B cell (primary cell): ENCODE data around the gene NKX6-2. TPM values are rescaled to one million over a fixed set of nuclear protein-coding genes. Genes with fewer than 3 reads are reported as not detected.

ENCODE experiments used
- ATAC-seq: fragments of 200-7000 bp; cut with Tn5 transposase; one replicate; pipeline ENCODE4 v1.10.0; 2021; ENCODE audit warnings: low read depth, mild to moderate bottlenecking, moderate number of reproducible peaks, moderate library complexity
- CTCF ChIA-PET: fragments of 350-600 bp; sonication (Branson Sonifier 250); formaldehyde crosslinking; loops from one replicate; lab custom pipeline; 2021; ENCODE audit warnings: antibody characterized with exemption, inconsistent platforms; lab: Charles Lee
- POLR2A ChIA-PET: fragments of 350-600 bp; sonication (Branson Sonifier 250); formaldehyde crosslinking; loops from one replicate; lab custom pipeline; 2021; ENCODE audit warnings: antibody characterized with exemption; lab: Charles Lee
- DNase-seq: peaks from one replicate; pipeline ENCODE4 v3.0.0; 2013
- H2AFZ ChIP-seq: 2 replicates; pipeline ENCODE4 v1.6.1; 2012; ENCODE audit warnings: mild to moderate bottlenecking, low read depth, low read length; ENCODE audit not compliant: insufficient read depth, poor library complexity, severe bottlenecking
- H3K27ac ChIP-seq, 2 donors: 1 replicate in 1 of 2; 2 replicates in 1 of 2; pipeline ENCODE4 v1.5.1; 2012 to 2013; ENCODE audit warnings: low read length in 2 of 2, mild to moderate bottlenecking in 2 of 2, moderate library complexity in 1 of 2
- H3K27me3 ChIP-seq, 4 experiments: fragments of 200-600 bp in 1 of 4; sonication (generic) in 1 of 4; replicated peaks in 1 of 4; 1 replicate in 2 of 4; 2 replicates in 2 of 4; pipeline versions ENCODE4 v1.6.1 to v1.7.0; 2013 to 2016; ENCODE audit warnings: low read length in 3 of 4, mild to moderate bottlenecking in 2 of 4, mixed read lengths in 1 of 4, moderate library complexity in 1 of 4; ENCODE audit not compliant: insufficient read depth in 4 of 4, control insufficient read depth in 3 of 4; ENCODE audit errors: control extremely low read depth in 1 of 4
- H3K36me3 ChIP-seq, 2 experiments: replicated peaks in 1 of 2; 1 replicate in 1 of 2; 2 replicates in 1 of 2; pipeline versions ENCODE4 v1.6.1 to v1.7.1; 2013; ENCODE audit warnings: low read length in 1 of 2; ENCODE audit not compliant: insufficient read depth in 2 of 2, control insufficient read depth in 1 of 2; ENCODE audit errors: control extremely low read depth in 1 of 2, extremely low read depth in 1 of 2
- H3K4me1 ChIP-seq, 2 donors: fragments of 200-600 bp in 1 of 2; sonication (generic) in 1 of 2; 1 replicate in 1 of 2; 2 replicates in 1 of 2; pipeline versions ENCODE4 v1.5.1 to v1.6.1; 2013 to 2017; ENCODE audit warnings: low read length in 2 of 2; ENCODE audit not compliant: control insufficient read depth in 2 of 2, insufficient read depth in 2 of 2
- H3K4me2 ChIP-seq: replicated peaks from 2 replicates; pipeline ENCODE3; 2012; ENCODE audit warnings: mild to moderate bottlenecking, low read depth, low read length; ENCODE audit not compliant: poor library complexity, severe bottlenecking
- H3K4me3 ChIP-seq, 5 experiments: fragments of 200-600 bp in 1 of 5; sonication (generic) in 1 of 5; 1 replicate in 3 of 5; 2 replicates in 2 of 5; pipeline versions ENCODE4 v1.5.1 to v1.7.0; 2011 to 2016; ENCODE audit warnings: low read length in 4 of 5, mild to moderate bottlenecking in 4 of 5, low read depth in 2 of 5, control low read depth in 1 of 5, moderate library complexity in 1 of 5; ENCODE audit not compliant: insufficient read depth in 1 of 5; ENCODE audit errors: control extremely low read depth in 1 of 5, extremely low read depth in 1 of 5
- H3K79me2 ChIP-seq: fragments of 200-600 bp; sonication (generic); one replicate; pipeline ENCODE4 v1.6.0; 2016; ENCODE audit warnings: low read length; ENCODE audit not compliant: control insufficient read depth, insufficient read depth
- H3K9ac ChIP-seq: fragments of 200-600 bp; sonication (generic); 2 replicates; pipeline ENCODE4 v1.6.1; 2017; ENCODE audit warnings: mild to moderate bottlenecking, low read length, moderate library complexity
- H3K9me3 ChIP-seq, 3 donors: one replicate each; pipeline versions ENCODE4 v1.6.1 to v1.7.1; 2013; ENCODE audit warnings: low read length in 2 of 3; ENCODE audit not compliant: control insufficient read depth in 2 of 3, insufficient read depth in 1 of 3; ENCODE audit errors: control extremely low read depth in 1 of 3
- H4K20me1 ChIP-seq: 2 replicates; pipeline ENCODE4 v1.6.0; 2012; ENCODE audit warnings: mild to moderate bottlenecking, low read length; ENCODE audit not compliant: insufficient read depth, control insufficient read depth, poor library complexity, severe bottlenecking
- H3K27ac Mint-ChIP-seq: one replicate; pipeline ENCODE4 v1.8.0; 2021; ENCODE audit warnings: mixed read lengths
- H3K27me3 Mint-ChIP-seq: one replicate; pipeline ENCODE4 v1.8.0; 2021; ENCODE audit warnings: mixed read lengths
- H3K4me1 Mint-ChIP-seq: one replicate; pipeline ENCODE4 v1.8.0; 2021; ENCODE audit warnings: mixed read lengths
- H3K4me3 Mint-ChIP-seq: one replicate; pipeline ENCODE4 v1.8.0; 2021; ENCODE audit warnings: mixed read lengths
- H3K9me3 Mint-ChIP-seq: one replicate; pipeline ENCODE4 v1.8.0; 2022; ENCODE audit warnings: mixed read lengths; ENCODE audit not compliant: insufficient read depth
- EZH2 ChIP-seq: IDR thresholded peaks from 2 replicates; pipeline ENCODE4 v1.6.1; 2012; ENCODE audit warnings: borderline replicate concordance, low read depth, mild to moderate bottlenecking, moderate library complexity, low read length; ENCODE audit not compliant: insufficient read depth, poor library complexity, severe bottlenecking
- WGBS: methylation state at CpG from one replicate; pipeline ENCODE4 v1.1.5; 2013; ENCODE audit warnings: missing lambda C conversion rate; ENCODE audit not compliant: insufficient coverage; 5-methylcytosine and 5-hydroxymethylcytosine counted together
- intact Hi-C: fragments of 100-400 bp; cut with micrococcal nuclease; formaldehyde crosslinking; loops from one replicate; pipeline ENCODE4 v1.10.0; 2022
- polyA minus RNA-seq: library from RNA; depleted of rRNA, polyadenylated mRNA; stranded (reverse); fragments of >200 nt; gene quantifications from 2 replicates; pipeline ENCODE4 v1.2.3, GENCODE V29; 2012
- polyA plus RNA-seq: library from polyadenylated mRNA; depleted of rRNA; stranded (reverse); fragments of >200 nt; gene quantifications from 2 replicates; pipeline ENCODE4 v1.2.3, GENCODE V29; 2012
- total RNA-seq, 2 donors: library from RNA; stranded (reverse); fragments of 120-200 nt in 1 of 2; gene quantifications; 1 replicate in 1 of 2; 2 replicates in 1 of 2; pipeline versions ENCODE4 v1.2.3 to v1.2.4, GENCODE V29; 2013 to 2022
- TF ChIP-seq, protein P1 (sequence below): fragments of 200-600 bp; IDR thresholded peaks from one replicate; pipeline ENCODE4 v1.8.0; 2022; ENCODE audit warnings: antibody characterized with exemption, mild to moderate bottlenecking

Gene NKX6-2
- total RNA-seq (not detected in 2 replicates), polyA plus RNA-seq (not detected in 2 replicates), polyA minus RNA-seq (not detected in 2 replicates)
- total RNA-seq (2013) = not detected

GRCh38 chr10:132785723-132786475, at the start of gene NKX6-2:
Gene NKX6-2 (minus strand): TSS chr10:132786147. CDS start chr10:132785948, 199 bp downstream.
- H3K4me3 Mint-ChIP-seq = no peak within 1 kb of the TSS
- CTCF ChIA-PET = no interaction called here
- H3K27ac Mint-ChIP-seq = no peak within 1 kb of the TSS

More at GRCh38 chr10:132785723-132786475, at the start of gene NKX6-2:
- no peak within 1 kb of the TSS for H3K4me3 ChIP-seq
- 6% methylated on average over 106 of the region's 119 CpGs for WGBS
- ATAC-seq (no peak), DNase-seq (no peak)
- Mint-ChIP-seq H3K4me1 (peaks cover 10% of the 10 kb centered on the region), H3K9me3 (no peaks in the 10 kb centered on the region), H3K27me3 (peaks cover 18% of the 10 kb centered on the region)
- H2AFZ ChIP-seq = no peak within 1 kb of the TSS
- H3K4me2 ChIP-seq = peak within 1 kb of the TSS; percentile 61
- no peak for TF ChIP-seq EZH2
- TF ChIP-seq, protein P1, sequence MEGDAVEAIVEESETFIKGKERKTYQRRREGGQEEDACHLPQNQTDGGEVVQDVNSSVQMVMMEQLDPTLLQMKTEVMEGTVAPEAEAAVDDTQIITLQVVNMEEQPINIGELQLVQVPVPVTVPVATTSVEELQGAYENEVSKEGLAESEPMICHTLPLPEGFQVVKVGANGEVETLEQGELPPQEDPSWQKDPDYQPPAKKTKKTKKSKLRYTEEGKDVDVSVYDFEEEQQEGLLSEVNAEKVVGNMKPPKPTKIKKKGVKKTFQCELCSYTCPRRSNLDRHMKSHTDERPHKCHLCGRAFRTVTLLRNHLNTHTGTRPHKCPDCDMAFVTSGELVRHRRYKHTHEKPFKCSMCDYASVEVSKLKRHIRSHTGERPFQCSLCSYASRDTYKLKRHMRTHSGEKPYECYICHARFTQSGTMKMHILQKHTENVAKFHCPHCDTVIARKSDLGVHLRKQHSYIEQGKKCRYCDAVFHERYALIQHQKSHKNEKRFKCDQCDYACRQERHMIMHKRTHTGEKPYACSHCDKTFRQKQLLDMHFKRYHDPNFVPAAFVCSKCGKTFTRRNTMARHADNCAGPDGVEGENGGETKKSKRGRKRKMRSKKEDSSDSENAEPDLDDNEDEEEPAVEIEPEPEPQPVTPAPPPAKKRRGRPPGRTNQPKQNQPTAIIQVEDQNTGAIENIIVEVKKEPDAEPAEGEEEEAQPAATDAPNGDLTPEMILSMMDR = no peak
- no peak within 1 kb of the TSS for H3K9ac ChIP-seq
- peaks cover 0 to 28% (median 0%) of the 10 kb centered on the region in 3 donors for H3K9me3 ChIP-seq
- no peaks in the 10 kb centered on the region for H3K36me3 ChIP-seq
- no peak within 1 kb of the TSS for H3K27ac ChIP-seq
- H4K20me1 ChIP-seq = no peaks in the 10 kb centered on the region
- POLR2A ChIA-PET = no interaction called here
- H3K4me1 ChIP-seq = peaks cover 3 to 25% of the 10 kb centered on the region in 2 donors
- H3K79me2 ChIP-seq = no peaks in the 10 kb centered on the region
- H3K27me3 ChIP-seq = peaks cover 0 to 33% (median 5%) of the 10 kb centered on the region in 4 experiments
- intact Hi-C loops = no loop called here
